GM18502 (cell line): ENCODE data around the gene C9orf43.

ENCODE experiments used
- ATAC-seq: cut with Tn5 transposase; IDR thresholded peaks from one replicate; pipeline ENCODE4 v1.9.1; 2021; ENCODE audit warnings: mild to moderate bottlenecking; ENCODE audit not compliant: unreplicated experiment, poor library complexity

The C9orf43 gene

GRCh38 chr9:113462781-113463286 lies 52.3 kb downstream of the C9orf43 start:
- ATAC-seq: no peak

DNA sequence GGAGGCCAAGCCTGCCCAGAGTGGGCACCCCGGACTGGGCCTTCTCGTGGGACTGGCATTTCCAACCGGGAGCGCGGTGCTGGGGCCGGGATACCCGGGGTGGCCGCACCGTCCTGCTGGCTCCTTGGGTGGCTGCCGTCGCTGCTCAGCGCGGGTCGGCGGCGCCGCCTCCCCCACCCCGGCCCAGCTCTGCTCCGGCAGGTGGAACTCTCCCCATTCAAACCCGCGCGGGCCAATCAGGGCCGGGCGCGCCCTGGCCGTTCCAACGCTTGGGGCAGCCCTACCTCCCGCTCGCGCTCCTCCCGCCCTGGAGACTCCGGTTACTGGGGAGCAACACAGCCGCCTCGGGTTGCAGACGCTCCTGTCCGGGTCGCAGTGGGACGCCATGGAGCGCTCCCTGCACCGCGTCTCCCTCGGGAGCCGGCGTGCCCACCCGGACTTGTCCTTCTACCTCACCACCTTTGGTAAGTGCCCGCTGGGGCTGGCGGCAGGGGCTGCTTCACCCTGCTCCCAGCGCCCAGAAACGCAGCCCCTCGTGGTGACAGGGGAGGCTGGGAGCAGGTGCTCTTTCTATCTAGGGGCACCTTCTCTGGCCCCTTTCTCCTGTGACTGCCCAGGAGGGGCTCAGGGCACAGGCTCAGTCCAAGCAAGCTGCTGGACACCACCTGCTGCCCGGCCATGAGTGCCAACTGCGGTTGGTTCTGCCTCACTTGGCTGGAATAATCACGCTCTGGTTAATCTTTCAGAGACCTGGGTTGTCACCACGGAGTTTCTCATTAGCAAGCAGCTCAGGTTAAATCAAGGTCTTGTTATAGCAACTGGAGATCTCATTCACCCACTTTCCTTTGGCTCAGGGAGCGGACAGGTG lies 53.1 kb downstream of the C9orf43 start, which contains the start of gene RGS3:
Gene RGS3, plus strand, starts transcription at position 310 of the 868 bp plus-strand sequence. Its CDS starts 76 bp downstream, at position 386.
- no peak for ATAC-seq

GRCh38 chr9:113464286-113464660 lies 53.7 kb downstream of the C9orf43 start:
- ATAC-seq: no peak

DNA sequence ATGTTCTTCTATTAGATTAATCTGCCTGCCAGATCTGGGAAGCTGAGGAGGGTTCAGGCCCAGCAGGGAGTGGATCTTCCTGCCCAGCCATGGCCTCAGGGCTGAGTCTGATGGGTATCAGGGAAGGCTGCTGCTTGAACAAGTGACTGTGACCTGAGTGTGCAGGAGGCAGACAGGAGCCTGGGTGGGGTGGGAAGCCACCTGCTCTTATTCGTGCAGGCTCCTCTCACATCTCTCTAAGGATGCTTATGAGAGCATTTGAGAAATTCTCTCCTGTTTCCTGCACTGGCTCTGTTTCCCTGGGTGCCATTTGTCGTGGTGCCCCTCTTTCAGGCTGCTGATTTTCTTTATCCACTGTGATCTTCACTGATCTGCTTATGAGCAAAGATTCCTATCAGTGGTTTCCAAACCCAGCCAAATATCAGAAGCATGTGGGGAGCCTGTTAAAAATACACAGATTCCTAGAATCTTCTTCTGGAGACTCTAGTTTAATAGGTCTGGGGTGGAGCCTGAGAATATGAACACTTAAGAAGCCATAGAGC lies 55.1 kb downstream of the C9orf43 start:
- ATAC-seq: no peak

DNA sequence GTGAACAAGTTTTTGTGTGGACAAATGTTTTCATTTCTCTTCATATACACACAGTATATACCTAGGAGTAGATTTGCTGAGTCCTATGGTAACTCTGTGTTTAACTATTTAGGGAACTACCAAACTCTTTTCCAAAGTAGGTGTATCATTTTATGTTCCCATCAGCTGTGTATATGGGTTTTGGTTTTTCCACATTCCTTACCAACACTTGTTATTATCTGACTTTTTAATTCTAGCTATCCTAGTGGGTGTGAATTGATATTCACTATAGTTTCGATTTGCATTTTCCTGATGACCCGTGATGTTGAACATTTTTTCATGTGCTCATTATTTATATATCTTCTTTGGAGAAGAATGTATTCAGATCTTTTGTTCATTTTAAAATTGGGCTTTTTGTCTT lies 56.6 kb downstream of the C9orf43 start:
- ATAC-seq: no peak

DNA sequence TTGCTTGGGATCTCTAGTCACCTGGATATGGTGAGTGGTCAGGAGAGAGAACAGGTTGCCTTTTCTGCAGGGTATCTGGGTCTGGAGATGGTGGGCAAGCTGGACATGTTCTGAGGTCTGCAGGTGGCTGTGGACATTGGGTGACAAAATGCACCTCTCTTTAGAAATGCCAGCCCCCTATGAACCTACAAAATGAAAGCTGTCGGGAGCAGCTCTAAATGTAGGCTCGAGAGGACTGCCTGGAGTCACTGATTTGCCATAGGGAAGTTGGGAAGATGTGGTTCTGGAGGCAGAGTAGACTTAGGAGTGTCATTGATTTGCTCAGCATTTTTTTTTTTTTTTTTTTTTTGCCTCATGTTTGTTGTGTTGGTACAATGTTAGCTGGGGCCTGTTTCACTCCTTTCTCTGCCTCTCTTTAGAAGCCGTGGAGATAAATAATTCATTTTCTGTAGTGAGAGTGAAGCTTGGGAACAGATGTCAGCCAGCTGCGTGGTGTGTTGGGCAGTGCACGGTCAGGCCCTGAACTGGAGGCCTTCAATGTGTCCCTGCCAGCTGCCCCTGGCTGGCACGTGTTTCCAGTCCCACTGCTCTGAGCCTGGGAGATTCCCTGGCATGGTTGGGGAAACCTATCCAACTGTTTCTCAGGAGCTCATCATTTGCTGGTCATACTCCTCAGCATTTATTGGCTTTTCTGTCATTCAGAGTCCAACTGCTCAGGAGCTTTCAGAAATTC lies 58.3 kb downstream of the C9orf43 start:
- no peak for ATAC-seq

- ATAC-seq: no peak
These were observed 60.6 kb downstream of the C9orf43 start for GRCh38 chr9:113471143-113471542.

- no peak for ATAC-seq
These were observed 61.0 kb downstream of the C9orf43 start for GRCh38 chr9:113471566-113471965.

GRCh38 chr9:113472199-113472598 lies 61.7 kb downstream of the C9orf43 start:
- no peak for ATAC-seq

- ATAC-seq: no peak
These were observed 63.9 kb downstream of the C9orf43 start for GRCh38 chr9:113474360-113475028.

DNA sequence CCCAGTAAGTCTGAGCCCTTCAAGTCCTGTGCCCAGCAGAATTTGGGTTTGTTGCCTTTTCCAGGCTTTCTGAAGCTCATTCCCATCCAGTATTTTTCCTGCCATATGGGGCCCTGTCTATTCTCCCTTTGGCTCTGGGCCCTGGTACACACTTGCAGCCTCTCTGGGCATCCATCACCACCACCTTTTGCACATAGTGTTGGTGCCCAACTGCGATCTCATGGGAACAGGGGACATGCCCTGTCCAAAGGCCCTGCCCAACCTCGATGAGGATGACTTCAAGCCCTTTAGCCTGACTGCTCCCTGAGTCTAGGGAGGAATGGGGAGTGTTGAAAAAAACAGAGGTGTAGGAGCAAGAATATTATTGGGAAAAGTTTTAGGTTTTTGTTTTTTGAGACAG lies 64.5 kb downstream of the C9orf43 start:
- no peak for ATAC-seq

DNA sequence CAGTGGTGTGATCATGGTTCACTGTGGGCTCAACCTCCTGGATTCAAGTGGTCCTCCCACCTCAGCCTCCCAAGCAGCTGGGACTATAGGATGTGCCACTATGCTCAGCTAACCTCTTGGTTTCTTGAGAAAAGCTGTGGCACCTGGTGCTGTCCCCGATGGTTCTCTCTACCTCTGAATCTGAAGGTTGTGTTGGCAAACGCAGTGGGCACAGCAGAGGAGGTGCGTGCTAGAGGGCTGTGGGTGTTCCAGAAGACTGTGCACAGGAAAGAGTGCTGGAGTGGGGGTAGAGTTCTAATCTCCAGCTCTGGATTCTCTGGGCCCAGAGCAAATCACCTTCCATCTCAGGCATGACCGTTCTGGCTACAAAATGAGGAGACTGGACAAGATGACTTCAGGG lies 65.4 kb downstream of the C9orf43 start:
- ATAC-seq: no peak

GRCh38 chr9:113476511-113476916 lies 66.0 kb downstream of the C9orf43 start:
- no peak for ATAC-seq

GRCh38 chr9:113477058-113477457 lies 66.5 kb downstream of the C9orf43 start:
- ATAC-seq: no peak

GRCh38 chr9:113477661-113478060 lies 67.1 kb downstream of the C9orf43 start:
- no peak for ATAC-seq

- no peak for ATAC-seq
These were observed 68.7 kb downstream of the C9orf43 start for GRCh38 chr9:113479174-113479621.
